IPS DF 4.7 (cell line): ENCODE measurements around the gene ZNF776.
"Not testable (repeated sequence)": the region's sequence is repeated elsewhere in the genome, so short reads cannot be mapped to it uniquely, and the experiment has no call there.

Experiments used
- DNase-seq: peaks from one replicate; pipeline ENCODE4 v3.0.0-alpha.2; 2013; ENCODE audit warnings: low spot score; ENCODE audit errors: extremely low read depth

The ZNF776 gene

GRCh38 chr19:57746580-57747471 is at the start of gene ZNF776:
TSS of gene ZNF776 (plus strand) at chr19:57746815. CDS start at chr19:57747059, 244 bp downstream.
- DNase-seq, result peak; percentile 90

- DNase-seq, result no peak
These were observed 45.0 kb upstream of the ZNF776 start for GRCh38 chr19:57701625-57702024.

- no peak for DNase-seq
These were observed 40.3 kb upstream of the ZNF776 start for GRCh38 chr19:57706346-57706745.

GRCh38 chr19:57708641-57709361 is 37.8 kb upstream of the ZNF776 start, which contains the start of gene ZNF154:
TSS of gene ZNF154 (minus strand) at chr19:57709204. CDS start at chr19:57708971, 233 bp downstream.
- peak; percentile 75 for DNase-seq

- DNase-seq, result no peak
These were observed 37.0 kb upstream of the ZNF776 start for GRCh38 chr19:57709616-57710015.

GRCh38 chr19:57712222-57712621 is 34.4 kb upstream of the ZNF776 start:
- no peak for DNase-seq

GRCh38 chr19:57719424-57719823 is 27.2 kb upstream of the ZNF776 start:
- DNase-seq, result no peak

- no peak for DNase-seq
These were observed 26.6 kb upstream of the ZNF776 start for GRCh38 chr19:57719901-57720519.

GRCh38 chr19:57720878-57721277 is 25.7 kb upstream of the ZNF776 start:
- DNase-seq, result no peak

- not testable (repeated sequence) for DNase-seq
These were observed 8.3 kb upstream of the ZNF776 start for GRCh38 chr19:57738320-57738719.

- not testable (repeated sequence) for DNase-seq
These were observed 7.8 kb upstream of the ZNF776 start for GRCh38 chr19:57738770-57739169.

GRCh38 chr19:57747472-57747807 is 825 bp downstream of the ZNF776 start:
- DNase-seq, result no peak

GRCh38 chr19:57748029-57748428 is 1.4 kb downstream of the ZNF776 start:
- no peak for DNase-seq

GRCh38 chr19:57754091-57754673 is 7.6 kb downstream of the ZNF776 start:
- no peak for DNase-seq

GRCh38 chr19:57755031-57755430 is 8.4 kb downstream of the ZNF776 start:
- no peak for DNase-seq

- DNase-seq, result no peak
These were observed 11.3 kb downstream of the ZNF776 start for GRCh38 chr19:57757941-57758340.

GRCh38 chr19:57759096-57759495 is 12.5 kb downstream of the ZNF776 start:
- no peak for DNase-seq

- peak; percentile 95 for DNase-seq
These were observed 22.9 kb downstream of the ZNF776 start, which contains the start of gene ZNF586 for GRCh38 chr19:57769345-57770131. TSS of gene ZNF586 (plus strand) at chr19:57769676. CDS start at chr19:57769843, 167 bp downstream.

GRCh38 chr19:57771417-57771816 is 24.8 kb downstream of the ZNF776 start:
- no peak for DNase-seq

- DNase-seq, result no peak
These were observed 26.9 kb downstream of the ZNF776 start for GRCh38 chr19:57773488-57773887.
